Vagina (tissue), 2 donors: ENCODE results near the gene AXL.

Experiments
- POLR2AphosphoS5 ChIP-seq, 2 donors: sonication (generic); formaldehyde crosslinking; IDR thresholded peaks; one replicate each; pipeline ENCODE4 v1.9.0; 2017; ENCODE audit warnings: antibody characterized with exemption in 2 of 2, mild to moderate bottlenecking in 2 of 2, low read depth in 1 of 2; ENCODE audit not compliant: insufficient read depth in 1 of 2
- TF ChIP-seq, protein P1 (sequence below), 3 experiments: fragments of 450-650 bp in 2 of 3; fragments of 200-600 bp in 1 of 3; sonication (generic) in 1 of 3; IDR thresholded peaks; one replicate each; pipeline ENCODE4 v1.5.1; 2017 to 2019; ENCODE audit warnings: antibody characterized with exemption in 3 of 3, mild to moderate bottlenecking in 2 of 3, moderate library complexity in 2 of 3

DNA sequence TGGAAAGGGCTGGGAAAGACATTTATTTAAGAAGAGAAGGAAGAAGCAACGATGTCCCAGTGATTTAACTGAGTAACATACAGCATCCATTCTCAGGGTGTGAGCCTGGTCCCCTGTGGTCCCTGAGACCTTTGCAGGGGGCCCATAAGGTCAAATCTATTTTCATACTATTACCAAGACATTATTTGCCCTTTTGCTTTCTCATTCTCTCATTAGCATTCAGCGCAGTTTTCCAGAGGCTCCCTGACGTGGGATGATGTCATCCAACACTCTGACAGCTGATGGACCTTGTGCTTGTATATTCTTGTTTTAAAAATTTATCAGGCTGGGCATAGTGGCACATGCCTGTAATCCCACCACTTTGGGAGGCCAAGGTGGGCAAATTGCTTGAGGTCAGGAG lies 26.8 kb downstream of the AXL start:
- TF ChIP-seq, protein P1, sequence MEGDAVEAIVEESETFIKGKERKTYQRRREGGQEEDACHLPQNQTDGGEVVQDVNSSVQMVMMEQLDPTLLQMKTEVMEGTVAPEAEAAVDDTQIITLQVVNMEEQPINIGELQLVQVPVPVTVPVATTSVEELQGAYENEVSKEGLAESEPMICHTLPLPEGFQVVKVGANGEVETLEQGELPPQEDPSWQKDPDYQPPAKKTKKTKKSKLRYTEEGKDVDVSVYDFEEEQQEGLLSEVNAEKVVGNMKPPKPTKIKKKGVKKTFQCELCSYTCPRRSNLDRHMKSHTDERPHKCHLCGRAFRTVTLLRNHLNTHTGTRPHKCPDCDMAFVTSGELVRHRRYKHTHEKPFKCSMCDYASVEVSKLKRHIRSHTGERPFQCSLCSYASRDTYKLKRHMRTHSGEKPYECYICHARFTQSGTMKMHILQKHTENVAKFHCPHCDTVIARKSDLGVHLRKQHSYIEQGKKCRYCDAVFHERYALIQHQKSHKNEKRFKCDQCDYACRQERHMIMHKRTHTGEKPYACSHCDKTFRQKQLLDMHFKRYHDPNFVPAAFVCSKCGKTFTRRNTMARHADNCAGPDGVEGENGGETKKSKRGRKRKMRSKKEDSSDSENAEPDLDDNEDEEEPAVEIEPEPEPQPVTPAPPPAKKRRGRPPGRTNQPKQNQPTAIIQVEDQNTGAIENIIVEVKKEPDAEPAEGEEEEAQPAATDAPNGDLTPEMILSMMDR (IDR thresholded peaks at IDR 0.05): no peak
- TF ChIP-seq POLR2AphosphoS5 (IDR thresholded peaks at IDR 0.05; ENCODE audit: insufficient read depth in 1 of 2, low read depth in 1 of 2): no peak
